H9 (cell line): ENCODE measurements around the gene SPRR3. TPM values are rescaled to one million over a fixed set of nuclear protein-coding genes. Genes with fewer than 3 reads are reported as not detected.

Source experiments
- DNase-seq: peaks from one replicate; pipeline ENCODE4 v3.0.0-alpha.2; 2017
- H2AFZ ChIP-seq: one replicate; pipeline ENCODE4 v1.6.1; 2013; ENCODE audit warnings: mild to moderate bottlenecking, low read length, control low read depth, moderate library complexity
- H2AK5ac ChIP-seq: 2 replicates; pipeline ENCODE4 v1.6.1; 2013; ENCODE audit warnings: low read length, control low read depth, mixed read lengths; ENCODE audit not compliant: insufficient read length
- H2BK120ac ChIP-seq: one replicate; pipeline ENCODE4 v1.6.1; 2013; ENCODE audit warnings: low read depth, mild to moderate bottlenecking, low read length, control low read depth, inconsistent platforms; ENCODE audit not compliant: poor library complexity, severe bottlenecking
- H2BK12ac ChIP-seq: 2 replicates; pipeline ENCODE4 v1.6.1; 2013; ENCODE audit warnings: low read length, control low read depth, mixed read lengths, low read depth; ENCODE audit not compliant: insufficient read length
- H2BK15ac ChIP-seq: 2 replicates; pipeline ENCODE4 v1.6.1; 2013; ENCODE audit warnings: low read depth, low read length, control low read depth
- H2BK20ac ChIP-seq: one replicate; pipeline ENCODE4 v1.6.1; 2013; ENCODE audit warnings: low read depth, mild to moderate bottlenecking, low read length, control low read depth, inconsistent platforms; ENCODE audit not compliant: poor library complexity, severe bottlenecking
- H2BK5ac ChIP-seq: 2 replicates; pipeline ENCODE4 v1.6.1; 2013; ENCODE audit warnings: low read length, control low read depth, mixed read lengths; ENCODE audit not compliant: insufficient read length
- H3K14ac ChIP-seq: 2 replicates; pipeline ENCODE4 v1.6.1; 2013; ENCODE audit warnings: low read length, control low read depth; ENCODE audit not compliant: insufficient read depth
- H3K18ac ChIP-seq: 2 replicates; pipeline ENCODE4 v1.6.1; 2013; ENCODE audit warnings: low read depth, mild to moderate bottlenecking, mixed read lengths, low read length, control low read depth; ENCODE audit not compliant: insufficient read length
- H3K23ac ChIP-seq: 2 replicates; pipeline ENCODE4 v1.6.1; 2013; ENCODE audit warnings: low read length, control low read depth, mixed read lengths, low read depth; ENCODE audit not compliant: insufficient read length
- H3K23me2 ChIP-seq: 2 replicates; pipeline ENCODE4 v1.6.1; 2013; ENCODE audit warnings: low read depth, mild to moderate bottlenecking, mixed read lengths, low read length, control low read depth; ENCODE audit not compliant: insufficient read length, poor library complexity, severe bottlenecking
- H3K27ac ChIP-seq: 2 replicates; pipeline ENCODE4 v1.5.1; 2013; ENCODE audit warnings: low read length, control low read depth, mixed read lengths, low read depth; ENCODE audit not compliant: insufficient read length
- H3K27me3 ChIP-seq: 2 replicates; pipeline ENCODE4 v1.6.1; 2013; ENCODE audit warnings: low read length, control low read depth, inconsistent platforms; ENCODE audit not compliant: insufficient read depth
- H3K4ac ChIP-seq: 2 replicates; pipeline ENCODE4 v1.6.1; 2013; ENCODE audit warnings: low read depth, mild to moderate bottlenecking, control low read depth, inconsistent platforms, low read length, moderate library complexity
- H3K4me1 ChIP-seq: 2 replicates; pipeline ENCODE4 v1.6.1; 2013; ENCODE audit warnings: low read length, control low read depth, inconsistent platforms; ENCODE audit not compliant: insufficient read depth
- H3K4me2 ChIP-seq: 2 replicates; pipeline ENCODE4 v1.6.1; 2013; ENCODE audit warnings: low read length, control low read depth, mixed read lengths; ENCODE audit not compliant: insufficient read length, insufficient read depth
- H3K56ac ChIP-seq: 2 replicates; pipeline ENCODE4 v1.6.1; 2013; ENCODE audit warnings: low read depth, mild to moderate bottlenecking, mixed read lengths, low read length, control low read depth; ENCODE audit not compliant: insufficient read length
- H3K79me1 ChIP-seq: 2 replicates; pipeline ENCODE4 v1.6.1; 2013; ENCODE audit warnings: low read depth, mild to moderate bottlenecking, moderate library complexity, low read length, control low read depth, inconsistent platforms; ENCODE audit not compliant: insufficient read depth, poor library complexity, severe bottlenecking
- H3K79me2 ChIP-seq: 2 replicates; pipeline ENCODE4 v1.6.1; 2013; ENCODE audit warnings: low read length, control low read depth, inconsistent platforms; ENCODE audit not compliant: insufficient read depth
- H3K9ac ChIP-seq: 2 replicates; pipeline ENCODE4 v1.6.1; 2013; ENCODE audit warnings: low read length, control low read depth, mixed read lengths; ENCODE audit not compliant: insufficient read length; ENCODE audit errors: extremely low read depth
- H3K9me3 ChIP-seq: one replicate; pipeline ENCODE4 v1.6.1; 2013; ENCODE audit warnings: low read depth, low read length, inconsistent platforms; ENCODE audit not compliant: control insufficient read depth
- H3T11ph ChIP-seq: one replicate; pipeline ENCODE4 v1.6.1; 2013; ENCODE audit warnings: mild to moderate bottlenecking, low read length, control low read depth, inconsistent platforms
- H4K20me1 ChIP-seq: one replicate; pipeline ENCODE4 v1.6.1; 2013; ENCODE audit not compliant: control insufficient read depth, insufficient read length, insufficient read depth
- H4K5ac ChIP-seq: 2 replicates; pipeline ENCODE4 v1.6.1; 2013; ENCODE audit warnings: low read depth, mild to moderate bottlenecking, mixed read lengths, low read length, control low read depth; ENCODE audit not compliant: insufficient read length
- H4K8ac ChIP-seq: replicated peaks from 2 replicates; pipeline ENCODE4 v1.6.1; 2013; ENCODE audit warnings: low read length, control low read depth, mixed read lengths, low read depth; ENCODE audit not compliant: insufficient read length
- H4K91ac ChIP-seq: 2 replicates; pipeline ENCODE4 v1.6.1; 2013; ENCODE audit warnings: low read depth, mild to moderate bottlenecking, moderate library complexity, mixed read lengths, low read length, control low read depth; ENCODE audit not compliant: insufficient read length
- H3K27ac Mint-ChIP-seq, 3 experiments: 2 replicates in 2 of 3; 3 replicates in 1 of 3; pipeline ENCODE4 v1.8.0; 2020 to 2021; ENCODE audit warnings: mixed read lengths in 3 of 3, mild to moderate bottlenecking in 1 of 3, moderate library complexity in 1 of 3
- H3K27me3 Mint-ChIP-seq: 2 replicates; pipeline ENCODE4 v1.8.0; 2021; ENCODE audit warnings: low read depth, mild to moderate bottlenecking, moderate library complexity, mixed read lengths
- H3K36me3 Mint-ChIP-seq, 3 experiments: 2 replicates in 2 of 3; 3 replicates in 1 of 3; pipeline ENCODE4 v1.8.0; 2020 to 2021; ENCODE audit warnings: low read depth in 3 of 3, mixed read lengths in 3 of 3; ENCODE audit not compliant: insufficient read depth in 1 of 3
- H3K4me1 Mint-ChIP-seq, 2 experiments: 2 replicates each; pipeline ENCODE4 v1.8.0; 2020; ENCODE audit warnings: mixed read lengths in 2 of 2
- H3K4me3 Mint-ChIP-seq, 2 experiments: 2 replicates in 1 of 2; 3 replicates in 1 of 2; pipeline ENCODE4 v1.8.0; 2020 to 2021; ENCODE audit warnings: mild to moderate bottlenecking in 2 of 2, mixed read lengths in 2 of 2, moderate library complexity in 1 of 2
- H3K9me3 Mint-ChIP-seq, 2 experiments: 2 replicates in 1 of 2; 3 replicates in 1 of 2; pipeline ENCODE4 v1.8.0; 2020; ENCODE audit warnings: mild to moderate bottlenecking in 2 of 2, mixed read lengths in 2 of 2, moderate library complexity in 1 of 2
- CTCF ChIP-seq: fragments of 200-600 bp; sonication (generic); conservative IDR thresholded peaks from 3 replicates; pipeline ENCODE4 v1.8.0; 2021; ENCODE audit warnings: antibody characterized with exemption, mild to moderate bottlenecking
- WGBS: extraction: QIAGEN DNeasy Blood & Tissue Kit; methylation state at CpG from one replicate; pipeline ENCODE4 v1.1.7; 2013; ENCODE audit warnings: missing lambda C conversion rate, low lambda C conversion rate, mixed read lengths; ENCODE audit not compliant: insufficient read length; ENCODE audit errors: extremely low coverage; 5-methylcytosine and 5-hydroxymethylcytosine counted together
- total RNA-seq: library from RNA; stranded (reverse); gene quantifications from 2 replicates; pipeline ENCODE4 v1.2.1, GENCODE V29; 2021

The SPRR3 gene
- total RNA-seq, 1 experiment from 2014 or later = not detected

- Mint-ChIP-seq H3K4me3 (no peak within 1 kb of the TSS), H3K9me3 (no peaks in the 10 kb centered on the region), H3K36me3 (no peaks in the 10 kb centered on the region), H3K27ac (no peak within 1 kb of the TSS), H3K27me3 (no peaks in the 10 kb centered on the region; the same call in 1 of the 2 replicates), H3K4me1 (no peaks in the 10 kb centered on the region)
- Histone ChIP-seq H2BK20ac (no peak within 1 kb of the TSS), H2BK5ac (no peak within 1 kb of the TSS), H4K5ac (no peak within 1 kb of the TSS), H4K91ac (no peak within 1 kb of the TSS), H2AFZ (no peak within 1 kb of the TSS), H2AK5ac (no peak within 1 kb of the TSS), H3K4me2 (no peak within 1 kb of the TSS), H2BK15ac (no peak within 1 kb of the TSS), H3T11ph (no peak within 1 kb of the TSS), H3K56ac (no peak within 1 kb of the TSS), H4K20me1 (no peaks in the 10 kb centered on the region), H3K79me2 (no peaks in the 10 kb centered on the region), H3K4ac (no peak within 1 kb of the TSS), H3K79me1 (no peaks in the 10 kb centered on the region), H3K4me1 (no peaks in the 10 kb centered on the region), H3K27me3 (no peaks in the 10 kb centered on the region), H2BK120ac (no peak within 1 kb of the TSS), H3K27ac (no peak within 1 kb of the TSS), H3K18ac (no peak within 1 kb of the TSS), H2BK12ac (no peak within 1 kb of the TSS), H3K23me2 (no peaks in the 10 kb centered on the region), H3K9ac (no peak within 1 kb of the TSS), H3K23ac (no peak within 1 kb of the TSS), H3K9me3 (no peaks in the 10 kb centered on the region), H3K14ac (no peak within 1 kb of the TSS), H4K8ac (no peak within 1 kb of the TSS)
- DNase-seq = no peak
- TF ChIP-seq CTCF = no peak
- no CpG with 5 or more reads among the region's 4 CpGs for WGBS
These were observed 39.5 kb downstream of the SPRR3 start, which contains the start of gene SPRR2D for GRCh38 chr1:153040950-153041631. Gene SPRR2D, minus strand, starts transcription at chr1:153041120. Its CDS starts 774 bp downstream, at chr1:153040346.
